AG04449 (cell line): ENCODE data around the gene PML.

Experiments used
- CTCF ChIA-PET: fragments of 350-600 bp; formaldehyde crosslinking; extraction: SDS; loops from one replicate; lab custom pipeline; 2021; ENCODE audit warnings: antibody characterized with exemption; lab: Yijun Ruan, JAX
- POLR2A ChIA-PET: fragments of 400-600, 350-600 bp; formaldehyde crosslinking; extraction: SDS; loops from one replicate; lab custom pipeline; 2020; ENCODE audit warnings: antibody characterized with exemption, inconsistent platforms; lab: Yijun Ruan, JAX
- DNase-seq: peaks from one replicate; pipeline ENCODE4 v3.0.0-alpha.2; 2010; ENCODE audit warnings: low read depth, low spot score
- H3K4me3 ChIP-seq: 2 replicates; pipeline ENCODE4 v1.5.1; 2011; ENCODE audit warnings: low read depth, mild to moderate bottlenecking, control low read depth, low read length
- CTCF ChIP-seq: IDR thresholded peaks from one replicate; pipeline ENCODE4 v1.5.1; 2011; ENCODE audit warnings: mild to moderate bottlenecking, moderate library complexity, low read length, control low read depth, inconsistent platforms; ENCODE audit not compliant: insufficient read depth; ENCODE audit errors: missing control alignments

PML gene

GRCh38 chr15:73951601-73952000, 42.9 kb upstream of the PML start:
- POLR2A ChIA-PET = interaction anchor here (0.8 to 1.4 kb wide), 6 partner anchors 11 to 25 kb away, joined by 3 to 15 read pairs (median 4); partner anchors contain the start of gene LOXL1
- TF ChIP-seq CTCF = no peak
- CTCF ChIA-PET = interaction anchor here (0.7 to 17.8 kb wide), 20 partner anchors 9 to 370 kb away, joined by 3 to 317 read pairs (median 7); no protein-coding TSS in a partner anchor
- no peak for DNase-seq
- no peak overlapping the region for H3K4me3 ChIP-seq

- H3K4me3 ChIP-seq = no peak overlapping the region
- ChIA-PET CTCF (interaction anchor here (1.0 to 17.8 kb wide), 13 partner anchors 8 to 369 kb away, joined by 3 to 317 read pairs (median 10); no protein-coding TSS in a partner anchor), POLR2A (interaction anchor here (1.4 kb wide), 1 partner anchor 26 kb away, joined by 5 read pairs; the partner anchor contains the start of gene LOXL1)
- no peak for DNase-seq
- TF ChIP-seq CTCF = no peak
Observed at GRCh38 chr15:73952171-73952912, 42.2 kb upstream of the PML start.

- POLR2A ChIA-PET = no interaction called here
- H3K4me3 ChIP-seq = no peak overlapping the region
- DNase-seq = no peak
- CTCF ChIA-PET = interaction anchor here (1.6 to 17.8 kb wide), 4 partner anchors 16 to 101 kb away, joined by 5 to 317 read pairs (median 8); no protein-coding TSS in a partner anchor
- TF ChIP-seq CTCF = no peak
Observed at GRCh38 chr15:73952913-73953750, 41.4 kb upstream of the PML start.

GRCh38 chr15:73954188-73955145, 40.0 kb upstream of the PML start:
- CTCF ChIA-PET = interaction anchor here (1.4 to 17.8 kb wide), 4 partner anchors 15 to 99 kb away, joined by 3 to 317 read pairs (median 5); no protein-coding TSS in a partner anchor
- no peak overlapping the region for H3K4me3 ChIP-seq
- DNase-seq = no peak
- POLR2A ChIA-PET = interaction anchor here (0.6 kb wide), 1 partner anchor 399 kb away, joined by 4 read pairs; no protein-coding TSS in a partner anchor
- no peak for TF ChIP-seq CTCF

- ChIA-PET POLR2A (interaction anchor here (0.6 kb wide), 1 partner anchor 399 kb away, joined by 4 read pairs; no protein-coding TSS in a partner anchor), CTCF (interaction anchor here (1.4 to 17.8 kb wide), 2 partner anchors 14 to 85 kb away, joined by 3 to 317 read pairs; no protein-coding TSS in a partner anchor)
- no peak overlapping the region for H3K4me3 ChIP-seq
- DNase-seq = no peak
- TF ChIP-seq CTCF = no peak
Observed at GRCh38 chr15:73955326-73955725, 39.2 kb upstream of the PML start.
